ENCODE data around the gene RILP. TPM values are rescaled to one million over a fixed set of nuclear protein-coding genes. Genes with fewer than 3 reads are reported as not detected.

RILP gene
- total and polyA plus RNA-seq, 2 of the 4 experiments (the other 2 are of a cell fraction): 3.9 to 6.0 TPM

GRCh38 chr17:1635675-1636465 lies 13.8 kb downstream of the RILP start:
- Histone ChIP-seq H4K8ac (ENCODE audit: low read depth in 2 of 2, low read length in 2 of 2) (no peak overlapping the region), H2BK120ac (ENCODE audit: low read depth, low read length) (no peak overlapping the region), H3K4me1 (ENCODE audit: control insufficient read depth, insufficient read depth, low read length) (no peaks in the 10 kb centered on the region), H3K4ac (ENCODE audit: low read depth, low read length) (no peak overlapping the region), H3K56ac (ENCODE audit: extremely low read depth, insufficient read depth, low read length) (no peak overlapping the region), H3K27ac (ENCODE audit: insufficient read depth, low read length) (no peak overlapping the region), H3K79me1 (ENCODE audit: low read depth in 1 of 2, low read length in 2 of 2) (no peaks in the 10 kb centered on the region), H3K14ac (replicated peaks; ENCODE audit: low read depth, low read length) (no peak overlapping the region), H3K9ac (ENCODE audit: low read depth, low read length) (no peak overlapping the region), H2AK9ac (replicated peaks; ENCODE audit: low read depth, low read length, poor library complexity) (no peak overlapping the region), H2AFZ (replicated peaks; ENCODE audit: low read length, poor library complexity) (no peak overlapping the region), H2BK5ac (ENCODE audit: low read depth, low read length, poor library complexity, severe bottlenecking) (no peak overlapping the region), H2BK20ac (ENCODE audit: low read depth, low read length) (no peak overlapping the region), H3K9me3 (ENCODE audit: control insufficient read depth, insufficient read depth, low read length) (no peaks in the 10 kb centered on the region), H2AK5ac (ENCODE audit: low read depth, low read length) (no peak overlapping the region), H3K18ac (ENCODE audit: low read depth, low read length) (no peak overlapping the region), H3K4me3 (ENCODE audit: insufficient read depth, low read depth, low read length) (no peak overlapping the region), H3K9me1 (ENCODE audit: insufficient read depth, low read length) (no peaks in the 10 kb centered on the region), H2BK15ac (ENCODE audit: low read depth, low read length) (no peak overlapping the region), H3K27me3 (ENCODE audit: control insufficient read depth, insufficient read depth, low read length) (peaks cover 2% of the 10 kb centered on the region; the same call in 1 of the 2 replicates), H3K36me3 (ENCODE audit: control insufficient read depth, insufficient read depth, low read length) (no peaks in the 10 kb centered on the region), H3K4me2 (ENCODE audit: low read depth, low read length) (no peak overlapping the region), H4K5ac (ENCODE audit: low read depth, low read length) (no peak overlapping the region), H4K20me1 (ENCODE audit: insufficient read depth, low read length) (no peaks in the 10 kb centered on the region), H4K91ac (ENCODE audit: insufficient read depth, low read depth, low read length) (no peak overlapping the region), H3K23ac (ENCODE audit: low read depth, low read length) (no peak overlapping the region)
- no TSS peak for BruUV-seq (replicated peaks)
- ChIA-PET CTCF (interaction anchor here (0.9 kb wide), 1 partner anchor 12 kb away, joined by 5 read pairs; no protein-coding TSS in a partner anchor), POLR2A (ENCODE audit: unreplicated experiment) (no interaction called here)
- WGBS, 2 experiments (ENCODE audit: extremely low coverage in 2 of 2, insufficient read length in 1 of 2): 75% methylated on average over 6 of the region's 10 CpGs; no CpG with 5 or more reads in 1 of the 2 experiments
- intact Hi-C loops (cut with micrococcal nuclease): no loop called here
- no peak for TF ChIP-seq SMC3 (IDR thresholded peaks at IDR 0.05; ENCODE audit: low read depth, low read length)
- DNase-seq (no peak), ATAC-seq (ENCODE audit: low read depth) (no peak)
- dilution Hi-C loops (cut with HindIII; ENCODE audit: low sequenced_read_pairs, unreplicated experiment): no loop called here
- in situ Hi-C loops (cut with MboI; ENCODE audit: low sequenced_read_pairs): no loop called here

Measured in IMR-90 (cell line).